GM18858 (cell line): ENCODE measurements around the gene LCE1C.

Source experiments
- ATAC-seq: cut with Tn5 transposase; IDR thresholded peaks from one replicate; pipeline ENCODE4 v1.9.1; 2021; ENCODE audit not compliant: unreplicated experiment

LCE1C gene

GRCh38 chr1:152760551-152761190, 45.8 kb downstream of the LCE1C start:
- no peak for ATAC-seq

GRCh38 chr1:152759453-152760173, 46.8 kb downstream of the LCE1C start:
- ATAC-seq: no peak

GRCh38 chr1:152758636-152759035, 47.8 kb downstream of the LCE1C start:
- no peak for ATAC-seq

GRCh38 chr1:152757747-152758146, 48.7 kb downstream of the LCE1C start, which contains the start of gene KPRP:
Gene KPRP, plus strand, starts transcription at chr1:152758025. Its CDS starts 1,564 bp downstream, at chr1:152759589.
- no peak for ATAC-seq

GRCh38 chr1:152756872-152757271, 49.6 kb downstream of the LCE1C start:
- ATAC-seq: no peak
